ENCODE results near the gene PRR36.
A peak's percentile ranks its signal among the peaks of the same experiment; 100 is the strongest.

PRR36 gene

GRCh38 chr19:7856109-7856591 lies 18.0 kb downstream of the PRR36 start:
- DNase-seq = no peak
- Histone ChIP-seq H3K4me3 (ENCODE audit: low read depth, low read length) (no peak overlapping the region), H3K4me1 (no peaks in the 10 kb centered on the region), H3K36me3 (no peaks in the 10 kb centered on the region), H3K27me3 (no peaks in the 10 kb centered on the region; the same call in 1 of the 2 replicates), H3K9me3 (no peaks in the 10 kb centered on the region)
- TF ChIP-seq, protein P1, sequence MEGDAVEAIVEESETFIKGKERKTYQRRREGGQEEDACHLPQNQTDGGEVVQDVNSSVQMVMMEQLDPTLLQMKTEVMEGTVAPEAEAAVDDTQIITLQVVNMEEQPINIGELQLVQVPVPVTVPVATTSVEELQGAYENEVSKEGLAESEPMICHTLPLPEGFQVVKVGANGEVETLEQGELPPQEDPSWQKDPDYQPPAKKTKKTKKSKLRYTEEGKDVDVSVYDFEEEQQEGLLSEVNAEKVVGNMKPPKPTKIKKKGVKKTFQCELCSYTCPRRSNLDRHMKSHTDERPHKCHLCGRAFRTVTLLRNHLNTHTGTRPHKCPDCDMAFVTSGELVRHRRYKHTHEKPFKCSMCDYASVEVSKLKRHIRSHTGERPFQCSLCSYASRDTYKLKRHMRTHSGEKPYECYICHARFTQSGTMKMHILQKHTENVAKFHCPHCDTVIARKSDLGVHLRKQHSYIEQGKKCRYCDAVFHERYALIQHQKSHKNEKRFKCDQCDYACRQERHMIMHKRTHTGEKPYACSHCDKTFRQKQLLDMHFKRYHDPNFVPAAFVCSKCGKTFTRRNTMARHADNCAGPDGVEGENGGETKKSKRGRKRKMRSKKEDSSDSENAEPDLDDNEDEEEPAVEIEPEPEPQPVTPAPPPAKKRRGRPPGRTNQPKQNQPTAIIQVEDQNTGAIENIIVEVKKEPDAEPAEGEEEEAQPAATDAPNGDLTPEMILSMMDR (IDR thresholded peaks at IDR 0.05; ENCODE audit: low read depth, low read length) = no peak

DNA sequence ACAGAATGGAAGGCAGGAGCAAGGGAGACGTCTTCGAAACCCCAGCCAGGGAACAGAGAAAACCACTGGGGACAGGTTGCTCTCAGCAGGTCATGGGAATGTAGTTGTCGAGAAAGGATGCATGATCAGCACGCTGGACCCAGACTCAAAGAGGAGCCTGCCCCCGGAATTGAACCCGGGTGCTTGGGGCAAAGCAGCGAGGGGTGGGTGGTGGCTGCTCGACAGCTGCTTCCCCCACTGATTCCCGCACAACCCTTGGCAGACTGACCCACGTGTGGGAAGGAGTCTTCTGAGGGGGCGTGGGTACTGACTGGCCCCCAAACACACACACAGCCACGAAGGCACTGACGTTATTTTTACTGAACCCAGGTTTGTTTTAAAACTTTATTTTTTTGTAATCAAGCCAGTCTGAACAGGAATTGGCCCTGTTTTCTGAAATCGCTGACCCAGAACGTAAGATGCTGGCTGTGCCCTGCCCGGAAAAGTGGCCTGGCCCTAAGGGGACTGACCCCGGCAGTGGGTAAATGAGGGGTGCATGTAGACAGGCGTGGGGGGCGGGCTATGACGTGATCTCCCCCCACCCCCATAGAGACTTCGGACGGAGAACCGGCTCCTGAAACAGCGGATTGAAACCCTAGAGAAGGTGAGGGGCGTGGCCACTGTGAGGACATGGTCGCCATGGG lies 18.6 kb downstream of the PRR36 start:
- H3K27me3 ChIP-seq = no peaks in the 10 kb centered on the region; the same call in 1 of the 2 replicates
- no peaks in the 10 kb centered on the region for H3K36me3 ChIP-seq
- no peak overlapping the region for H3K4me3 ChIP-seq (ENCODE audit: low read depth, low read length)
- H3K4me1 ChIP-seq = no peaks in the 10 kb centered on the region
- no peaks in the 10 kb centered on the region for H3K9me3 ChIP-seq
- TF ChIP-seq, protein P1 (IDR thresholded peaks at IDR 0.05; ENCODE audit: low read depth, low read length) = no peak
- no peak for DNase-seq

DNA sequence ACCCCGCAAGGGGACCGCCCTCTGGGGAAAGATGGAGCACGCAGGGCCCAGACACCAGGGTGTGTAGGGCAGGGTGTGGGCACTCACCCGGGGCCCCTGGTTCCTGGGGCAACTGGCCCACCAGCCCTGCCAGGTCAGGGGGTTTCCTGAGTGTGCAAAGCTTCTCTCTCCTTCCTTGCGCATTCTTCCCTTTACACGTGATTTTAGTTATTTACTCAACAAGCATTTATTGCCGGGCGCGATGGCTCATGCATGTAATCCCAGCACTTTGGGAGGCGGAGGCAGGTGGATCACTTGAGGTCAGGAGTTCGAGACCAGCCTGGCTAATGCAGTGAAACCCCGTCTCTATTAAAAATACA lies 20.4 kb downstream of the PRR36 start:
- H3K9me3 ChIP-seq = no peaks in the 10 kb centered on the region
- no peaks in the 10 kb centered on the region for H3K36me3 ChIP-seq
- DNase-seq = no peak
- no peaks in the 10 kb centered on the region; the same call in 1 of the 2 replicates for H3K27me3 ChIP-seq
- H3K4me1 ChIP-seq = no peaks in the 10 kb centered on the region
- H3K4me3 ChIP-seq (ENCODE audit: low read depth, low read length) = no peak overlapping the region
- TF ChIP-seq, protein P1 (IDR thresholded peaks at IDR 0.05; ENCODE audit: low read depth, low read length) = no peak

DNA sequence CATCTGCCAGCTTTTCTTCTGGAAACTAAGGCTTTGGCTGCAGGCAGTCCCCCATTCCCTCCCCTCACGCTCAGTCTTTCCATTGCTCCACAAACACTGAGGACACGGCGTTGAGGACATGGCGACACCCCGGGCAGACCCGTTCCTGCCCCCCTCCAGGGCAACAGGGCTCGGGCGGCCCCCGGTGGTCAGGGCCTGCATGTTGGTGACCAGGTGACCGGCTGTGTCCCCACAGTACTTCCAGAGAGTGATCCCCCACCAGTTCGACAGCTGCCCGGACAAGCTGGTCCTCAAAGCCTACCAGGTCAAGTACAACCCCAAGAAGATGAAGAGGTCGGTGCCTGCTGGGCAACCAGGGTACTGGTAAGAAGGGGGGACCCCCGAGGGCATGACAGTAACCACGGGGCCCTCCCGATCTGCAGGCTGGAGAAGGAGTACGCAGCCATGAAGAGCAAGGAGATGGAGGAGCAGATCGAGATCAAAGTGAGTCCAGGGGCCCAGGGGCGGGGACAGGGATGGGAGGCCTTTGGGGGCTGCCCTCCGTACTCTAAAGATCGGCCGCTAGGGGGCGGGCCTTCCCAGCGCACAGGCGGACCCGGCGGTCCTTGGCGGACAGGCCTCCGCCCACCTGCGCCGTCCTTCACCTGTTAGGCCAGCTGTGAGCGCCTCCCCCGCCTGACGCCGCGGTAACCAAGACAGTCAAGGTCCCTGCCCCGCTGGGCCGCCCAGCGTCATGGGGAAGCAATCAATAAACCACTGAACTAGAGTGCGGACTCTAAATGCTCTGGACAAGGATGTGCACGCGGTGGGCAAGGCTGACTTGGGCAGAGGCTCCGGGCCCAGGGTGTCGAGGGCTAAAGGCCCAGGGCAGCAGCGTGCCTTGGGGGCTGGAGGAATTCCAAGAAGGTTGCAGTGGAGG lies 21.1 kb downstream of the PRR36 start:
- TF ChIP-seq, protein P1 (IDR thresholded peaks at IDR 0.05; ENCODE audit: low read depth, low read length) = peak; percentile 72
- no peaks in the 10 kb centered on the region; the same call in 1 of the 2 replicates for H3K27me3 ChIP-seq
- H3K36me3 ChIP-seq = no peaks in the 10 kb centered on the region
- DNase-seq = peak; percentile 81
- no peaks in the 10 kb centered on the region for H3K9me3 ChIP-seq
- no peaks in the 10 kb centered on the region for H3K4me1 ChIP-seq
- H3K4me3 ChIP-seq (ENCODE audit: low read depth, low read length) = no peak overlapping the region

GRCh38 chr19:7851623-7852500 lies 22.3 kb downstream of the PRR36 start:
- no peaks in the 10 kb centered on the region for H3K4me1 ChIP-seq
- TF ChIP-seq, protein P1 (IDR thresholded peaks at IDR 0.05; ENCODE audit: low read depth, low read length) = no peak
- no peaks in the 10 kb centered on the region; the same call in 1 of the 2 replicates for H3K27me3 ChIP-seq
- H3K36me3 ChIP-seq = no peaks in the 10 kb centered on the region
- DNase-seq = no peak
- no peaks in the 10 kb centered on the region for H3K9me3 ChIP-seq
- H3K4me3 ChIP-seq (ENCODE audit: low read depth, low read length) = no peak overlapping the region

All from BE2C (cell line).